HFF-Myc (cell line): ENCODE measurements around the gene NAV2.

Experiments
- DNase-seq: peaks from one replicate; pipeline ENCODE4 v3.0.0-alpha.2; 2011; ENCODE audit warnings: low read depth; ENCODE audit errors: extremely low read depth
- H3K4me3 ChIP-seq: replicated peaks from 2 replicates; pipeline ENCODE4 v1.5.1; 2011; ENCODE audit warnings: low read depth, mild to moderate bottlenecking, control low read depth, low read length
- CTCF ChIP-seq: IDR thresholded peaks from 2 replicates; pipeline ENCODE4 v1.5.1; 2012; ENCODE audit warnings: mild to moderate bottlenecking, low read depth, low read length, control low read depth; ENCODE audit errors: missing control alignments

NAV2 gene

GRCh38 chr11:20058749-20059458 lies 346.3 kb downstream of the NAV2 start:
- DNase-seq: no peak
- no peak overlapping the region for H3K4me3 ChIP-seq
- no peak for TF ChIP-seq CTCF

GRCh38 chr11:20059587-20060021 lies 347.0 kb downstream of the NAV2 start:
- H3K4me3 ChIP-seq: no peak overlapping the region
- no peak for DNase-seq
- no peak for TF ChIP-seq CTCF

GRCh38 chr11:20060181-20060580 lies 347.5 kb downstream of the NAV2 start:
- DNase-seq: no peak
- TF ChIP-seq CTCF: no peak
- no peak overlapping the region for H3K4me3 ChIP-seq

GRCh38 chr11:20060647-20061205 lies 348.1 kb downstream of the NAV2 start:
- no peak for TF ChIP-seq CTCF

GRCh38 chr11:20061776-20062175 lies 349.1 kb downstream of the NAV2 start:
- H3K4me3 ChIP-seq: no peak overlapping the region
- no peak for TF ChIP-seq CTCF
- no peak for DNase-seq

More at GRCh38 chr11:20060647-20061205, 348.1 kb downstream of the NAV2 start:
- no peak for DNase-seq
- no peak overlapping the region for H3K4me3 ChIP-seq

- no peak for DNase-seq
- no peak overlapping the region for H3K4me3 ChIP-seq
- TF ChIP-seq CTCF: no peak
These were observed 352.3 kb downstream of the NAV2 start for GRCh38 chr11:20064961-20065405.

GRCh38 chr11:20065406-20065805 lies 352.8 kb downstream of the NAV2 start:
- no peak for TF ChIP-seq CTCF
- no peak for DNase-seq
- H3K4me3 ChIP-seq: no peak overlapping the region
